CD4-positive, alpha-beta T cell (primary cell): ENCODE measurements around the gene RSU1. TPM values are rescaled to one million over a fixed set of nuclear protein-coding genes. Genes with fewer than 3 reads are reported as not detected.

Experiments
- ATAC-seq: fragments of 200-7000 bp; cut with Tn5 transposase; one replicate; pipeline ENCODE4 v1.10.0; 2022; ENCODE audit warnings: mild to moderate bottlenecking; ENCODE audit not compliant: poor library complexity
- CTCF ChIA-PET: fragments of 350-600 bp; sonication (Branson Sonifier 250); formaldehyde crosslinking; loops from one replicate; lab custom pipeline; 2021; ENCODE audit warnings: antibody characterized with exemption, inconsistent platforms; lab: Charles Lee
- POLR2A ChIA-PET: fragments of 350-600 bp; sonication (Branson Sonifier 250); formaldehyde crosslinking; loops from one replicate; lab custom pipeline; 2021; ENCODE audit warnings: antibody characterized with exemption, inconsistent platforms; lab: Charles Lee
- DNase-seq, 14 experiments: peaks; one replicate each; pipeline ENCODE4 v3.0.0-alpha.2; 2013 to 2020; ENCODE audit warnings: mixed read lengths in 2 of 14
- H3K27ac ChIP-seq, 2 donors: one replicate each; pipeline versions ENCODE4 v1.5.1 to v1.7.0; 2013; ENCODE audit warnings: low read length in 2 of 2, low read depth in 1 of 2, mild to moderate bottlenecking in 1 of 2
- H3K27me3 ChIP-seq, 2 experiments: 1 replicate in 1 of 2; 2 replicates in 1 of 2; pipeline versions ENCODE4 v1.6.1 to v1.7.0; 2013; ENCODE audit warnings: low read length in 2 of 2, control low read depth in 1 of 2, mild to moderate bottlenecking in 1 of 2, moderate library complexity in 1 of 2; ENCODE audit not compliant: insufficient read depth in 2 of 2, control insufficient read depth in 1 of 2
- H3K36me3 ChIP-seq: one replicate; pipeline ENCODE4 v1.6.1; 2013; ENCODE audit warnings: low read length, control low read depth; ENCODE audit not compliant: insufficient read depth
- H3K4me1 ChIP-seq: one replicate; pipeline ENCODE4 v1.6.1; 2013; ENCODE audit warnings: low read length, control low read depth; ENCODE audit not compliant: insufficient read depth
- H3K4me3 ChIP-seq: one replicate; pipeline ENCODE4 v1.5.1; 2013; ENCODE audit warnings: mild to moderate bottlenecking, low read length, moderate library complexity
- H3K9me3 ChIP-seq, 2 experiments: 1 replicate in 1 of 2; 2 replicates in 1 of 2; pipeline versions ENCODE4 v1.6.1 to v1.7.0; 2013; ENCODE audit warnings: low read length in 2 of 2, mild to moderate bottlenecking in 2 of 2, control low read depth in 1 of 2, moderate library complexity in 1 of 2; ENCODE audit not compliant: control insufficient read depth in 1 of 2, insufficient read depth in 1 of 2
- H3K27ac Mint-ChIP-seq: one replicate; pipeline ENCODE4 v1.8.0; 2020; ENCODE audit warnings: mixed read lengths
- H3K27me3 Mint-ChIP-seq: one replicate; pipeline ENCODE4 v1.8.0; 2021; ENCODE audit warnings: mixed read lengths
- H3K36me3 Mint-ChIP-seq: one replicate; pipeline ENCODE4 v1.8.0; 2021; ENCODE audit warnings: low read depth, mixed read lengths
- H3K4me1 Mint-ChIP-seq: one replicate; pipeline ENCODE4 v1.8.0; 2021; ENCODE audit warnings: low read depth, mixed read lengths
- H3K4me3 Mint-ChIP-seq: one replicate; pipeline ENCODE4 v1.8.0; 2020; ENCODE audit warnings: mild to moderate bottlenecking, mixed read lengths
- H3K9me3 Mint-ChIP-seq: one replicate; pipeline ENCODE4 v1.8.0; 2020; ENCODE audit warnings: mixed read lengths
- CTCF ChIP-seq: fragments of 200-600 bp; IDR thresholded peaks from one replicate; pipeline ENCODE4 v1.8.0; 2022; ENCODE audit warnings: antibody characterized with exemption, mild to moderate bottlenecking
- intact Hi-C, 2 experiments: fragments of 100-400 bp; cut with DNase I in 1 of 2; cut with micrococcal nuclease in 1 of 2; formaldehyde crosslinking; loops; one replicate each; pipeline versions ENCODE4 v1.15.1 to v1.9.0; 2023 to 2025; cut with DNase I, micrococcal nuclease
- total RNA-seq, 174 experiments: library from RNA in 2 of 174; stranded (reverse) in 2 of 174; gene quantifications; one replicate each; pipeline ENCODE4 v1.2.3 and lab custom pipeline; 2021 to 2026

RSU1 gene
- total RNA-seq, 2 experiments from 2014 or later = 26.2 to 28.8 TPM

GRCh38 chr10:16819436-16819835 is 2.2 kb upstream of the RSU1 start:
- Histone ChIP-seq H3K9me3 (peaks cover 8 to 16% of the 10 kb centered on the region in 2 experiments), H3K36me3 (no peaks in the 10 kb centered on the region), H3K27ac (no peak overlapping the region), H3K4me3 (no peak overlapping the region), H3K4me1 (peaks cover 27% of the 10 kb centered on the region), H3K27me3 (no peaks in the 10 kb centered on the region)
- Mint-ChIP-seq H3K36me3 (peaks cover 38% of the 10 kb centered on the region), H3K4me3 (peak overlapping the region; percentile 45), H3K27ac (peak overlapping the region; percentile 1), H3K27me3 (no peaks in the 10 kb centered on the region), H3K4me1 (peaks cover 39% of the 10 kb centered on the region), H3K9me3 (peaks cover 4% of the 10 kb centered on the region)
- no peak for DNase-seq
- POLR2A ChIA-PET = interaction anchor here (0.8 kb wide), 1 partner anchor 411 kb away, joined by 4 read pairs; no protein-coding TSS in a partner anchor
- ATAC-seq = no peak
- intact Hi-C loops = loop anchor here in 1 of 2 experiments (5.0 kb wide), 5 partner anchors 382 to 1833 kb away; partner anchors contain the start of genes MINDY3, NSUN6, PTER and STAM
- no peak for TF ChIP-seq CTCF
- CTCF ChIA-PET = no interaction called here

- Histone ChIP-seq H3K27ac (no peak overlapping the region), H3K36me3 (no peaks in the 10 kb centered on the region), H3K4me1 (peaks cover 31% of the 10 kb centered on the region), H3K4me3 (no peak overlapping the region), H3K27me3 (no peaks in the 10 kb centered on the region), H3K9me3 (peaks cover 8 to 16% of the 10 kb centered on the region in 2 experiments)
- Mint-ChIP-seq H3K36me3 (peaks cover 38% of the 10 kb centered on the region), H3K4me1 (peaks cover 41% of the 10 kb centered on the region), H3K9me3 (peaks cover 4% of the 10 kb centered on the region), H3K27me3 (no peaks in the 10 kb centered on the region), H3K27ac (peak overlapping the region; percentile 1), H3K4me3 (peak overlapping the region; percentile 45)
- TF ChIP-seq CTCF = no peak
- DNase-seq (no peak), ATAC-seq (no peak)
- POLR2A ChIA-PET = no interaction called here
- CTCF ChIA-PET = no interaction called here
- intact Hi-C loops = loop anchor here in 1 of 2 experiments (5.0 kb wide), 5 partner anchors 382 to 1833 kb away; partner anchors contain the start of genes MINDY3, NSUN6, PTER and STAM
These were observed 1.8 kb upstream of the RSU1 start for GRCh38 chr10:16819026-16819425.

- H3K27me3 Mint-ChIP-seq = no peaks in the 10 kb centered on the region
- peaks cover 0 to under 1% of the 10 kb centered on the region in 2 experiments for H3K9me3 ChIP-seq
- H3K36me3 ChIP-seq = no peaks in the 10 kb centered on the region
- H3K4me1 Mint-ChIP-seq = peaks cover 53% of the 10 kb centered on the region
- DNase-seq (peak in 1 of 14 experiments; percentile 12), ATAC-seq (no peak)
- CTCF ChIA-PET = interaction anchor here (1.3 kb wide), 1 partner anchor 39 kb away, joined by 3 read pairs; no protein-coding TSS in a partner anchor
- TF ChIP-seq CTCF = no peak
- peak overlapping the region; percentile 92 for H3K27ac Mint-ChIP-seq
- peak overlapping the region; percentile 68 to 82 for H3K27ac ChIP-seq
- H3K36me3 Mint-ChIP-seq = peaks cover 35% of the 10 kb centered on the region
- H3K9me3 Mint-ChIP-seq = no peaks in the 10 kb centered on the region
- no peaks in the 10 kb centered on the region for H3K27me3 ChIP-seq
- peak overlapping the region; percentile 97 for H3K4me3 Mint-ChIP-seq
- POLR2A ChIA-PET = interaction anchor here (0.7 to 2.5 kb wide), 20 partner anchors 8 to 956 kb away, joined by 3 to 57 read pairs (median 8); partner anchors contain the start of genes MINDY3, PTER, ST8SIA6 and STAM
- H3K4me3 ChIP-seq = peak overlapping the region; percentile 78
- H3K4me1 ChIP-seq = peaks cover 32% of the 10 kb centered on the region
- intact Hi-C loops = loop anchor here (1.0 to 5.0 kb wide), 7 partner anchors 30 to 1836 kb away; partner anchors contain the start of genes PTER (in 2 of the 2), MINDY3 (in 1 of the 2), NSUN6 (in 1 of the 2) and STAM (in 1 of the 2)
These were observed 447 bp downstream of the RSU1 start for GRCh38 chr10:16816830-16817124.
